GM15510 (cell line): ENCODE data around the gene EIF6.

Experiments used
- POLR2A ChIP-seq: IDR thresholded peaks from 3 replicates; pipeline ENCODE4 v1.6.1; 2011; ENCODE audit warnings: borderline replicate concordance; ENCODE audit not compliant: insufficient read length; ENCODE audit errors: extremely low read depth

EIF6 gene

GRCh38 chr20:35318502-35319157 lies 34.1 kb upstream of the EIF6 start:
- TF ChIP-seq POLR2A, result no peak

- TF ChIP-seq POLR2A, result no peak
Measured at GRCh38 chr20:35317416-35318210, 33.0 kb upstream of the EIF6 start.

GRCh38 chr20:35316086-35316485 lies 31.5 kb upstream of the EIF6 start:
- TF ChIP-seq POLR2A, result no peak

- TF ChIP-seq POLR2A, result no peak
Measured at GRCh38 chr20:35314816-35315631, 30.5 kb upstream of the EIF6 start.

- no peak for TF ChIP-seq POLR2A
Measured at GRCh38 chr20:35312318-35312717, 27.7 kb upstream of the EIF6 start.

GRCh38 chr20:35311822-35312221 lies 27.2 kb upstream of the EIF6 start:
- TF ChIP-seq POLR2A, result no peak

GRCh38 chr20:35311409-35311808 lies 26.8 kb upstream of the EIF6 start:
- TF ChIP-seq POLR2A, result no peak

GRCh38 chr20:35307666-35308653 lies 23.4 kb upstream of the EIF6 start:
- no peak for TF ChIP-seq POLR2A

GRCh38 chr20:35306931-35307517 lies 22.5 kb upstream of the EIF6 start:
- TF ChIP-seq POLR2A, result no peak

GRCh38 chr20:35305682-35306556 lies 21.3 kb upstream of the EIF6 start:
- no peak for TF ChIP-seq POLR2A

GRCh38 chr20:35304956-35305355 lies 20.4 kb upstream of the EIF6 start:
- TF ChIP-seq POLR2A, result no peak

GRCh38 chr20:35303735-35304491 lies 19.3 kb upstream of the EIF6 start:
- no peak for TF ChIP-seq POLR2A

GRCh38 chr20:35303382-35303734 lies 18.8 kb upstream of the EIF6 start:
- TF ChIP-seq POLR2A, result no peak
